ENCODE results near the gene KRT76. TPM values are rescaled to one million over a fixed set of nuclear protein-coding genes. Genes with fewer than 3 reads are reported as not detected.
"Not testable (repeated sequence)": the region's sequence is repeated elsewhere in the genome, so short reads cannot be mapped to it uniquely, and the experiment has no call there.

The KRT76 gene
- total RNA-seq, 4 donors from 2014 or later, result 0.15 TPM; not detected in 3

GRCh38 chr12:52763991-52764390 is 13.2 kb downstream of the KRT76 start:
- no peaks in the 10 kb centered on the region for H3K36me3 ChIP-seq
- no peak overlapping the region for H3K4me3 ChIP-seq
- WGBS, 2 donors (ENCODE audit: low coverage in 1 of 2), result 50 to 69% methylated on average over 1 to 2 of the region's 2 CpGs
- H3K9me3 ChIP-seq, result peaks cover 0 to 37% (median 0%) of the 10 kb centered on the region in 3 donors
- no peak for ATAC-seq
- TF ChIP-seq POLR2A (IDR thresholded peaks at IDR 0.05) (no peak), POLR2AphosphoS5 (IDR thresholded peaks at IDR 0.05) (no peak), CTCF (IDR thresholded peaks at IDR 0.05) (no peak)
- no peaks in the 10 kb centered on the region for H3K4me1 ChIP-seq
- H3K27me3 ChIP-seq, result peaks cover 6% of the 10 kb centered on the region
- no peak overlapping the region for H3K27ac ChIP-seq

GRCh38 chr12:52763036-52763659 is 14.0 kb downstream of the KRT76 start:
- Histone ChIP-seq H3K4me1 (no peaks in the 10 kb centered on the region), H3K9me3 (peaks cover 0 to 38% (median 0%) of the 10 kb centered on the region in 3 donors), H3K4me3 (no peak overlapping the region), H3K36me3 (no peaks in the 10 kb centered on the region), H3K27ac (no peak overlapping the region), H3K27me3 (peaks cover 9% of the 10 kb centered on the region)
- WGBS, 2 donors (ENCODE audit: low coverage in 1 of 2), result 69 to 71% methylated on average over 6 to 8 of the region's 9 CpGs
- ATAC-seq, result no peak
- TF ChIP-seq POLR2A (IDR thresholded peaks at IDR 0.05) (no peak), EP300 (IDR thresholded peaks at IDR 0.05) (no peak), CTCF (IDR thresholded peaks at IDR 0.05) (no peak), POLR2AphosphoS5 (IDR thresholded peaks at IDR 0.05) (no peak)

- H3K27me3 ChIP-seq, result peaks cover 18% of the 10 kb centered on the region
- no peaks in the 10 kb centered on the region for H3K4me1 ChIP-seq
- ATAC-seq, result no peak
- H3K9me3 ChIP-seq, result peaks cover 0 to 38% (median 0%) of the 10 kb centered on the region in 3 donors
- no peak overlapping the region for H3K4me3 ChIP-seq
- H3K27ac ChIP-seq, result no peak overlapping the region
- TF ChIP-seq EP300 (IDR thresholded peaks at IDR 0.05) (no peak), CTCF (IDR thresholded peaks at IDR 0.05) (no peak), POLR2AphosphoS5 (IDR thresholded peaks at IDR 0.05) (no peak), POLR2A (IDR thresholded peaks at IDR 0.05) (no peak)
- WGBS, 2 donors (ENCODE audit: low coverage in 1 of 2), result 54 to 94% methylated on average over 2 of the region's 2 CpGs
- H3K36me3 ChIP-seq, result no peaks in the 10 kb centered on the region
These were observed 15.3 kb downstream of the KRT76 start for GRCh38 chr12:52761802-52762201.

- Histone ChIP-seq H3K9me3 (peaks cover 0 to 38% (median 0%) of the 10 kb centered on the region in 3 donors), H3K27me3 (peaks cover 18% of the 10 kb centered on the region)
- H3K4me3 ChIP-seq, H3K36me3 ChIP-seq, H3K27ac ChIP-seq, H3K4me1 ChIP-seq, ATAC-seq: not testable (repeated sequence)
- 88 to 89% methylated on average over 7 of the region's 8 CpGs for WGBS, 2 donors (ENCODE audit: low coverage in 1 of 2)
These were observed 15.9 kb downstream of the KRT76 start for GRCh38 chr12:52761218-52761617.

GRCh38 chr12:52760623-52761022 is 16.5 kb downstream of the KRT76 start:
- Histone ChIP-seq H3K4me3 (no peak overlapping the region), H3K27me3 (peaks cover 18% of the 10 kb centered on the region), H3K9me3 (peaks cover 0 to 38% (median 0%) of the 10 kb centered on the region in 3 donors), H3K36me3 (no peaks in the 10 kb centered on the region), H3K4me1 (no peaks in the 10 kb centered on the region), H3K27ac (no peak overlapping the region)
- TF ChIP-seq CTCF (IDR thresholded peaks at IDR 0.05) (no peak), EP300 (IDR thresholded peaks at IDR 0.05) (no peak), POLR2AphosphoS5 (IDR thresholded peaks at IDR 0.05) (no peak), POLR2A (IDR thresholded peaks at IDR 0.05) (no peak)
- no peak for ATAC-seq

Measured in gastroesophageal sphincter (tissue), 4 donors.